Activated T-cell treated with anti-CD3 and anti-CD28 coated beads for 24 hours (primary cell): ENCODE measurements around the gene FAM3B.
"Not testable (repeated sequence)": the region's sequence is repeated elsewhere in the genome, so short reads cannot be mapped to it uniquely, and the experiment has no call there.

Experiments used
- DNase-seq: peaks from one replicate; pipeline ENCODE4 v3.0.0-alpha.2; 2020; ENCODE audit warnings: low read depth

FAM3B gene

GRCh38 chr21:41316200-41317062, at the start of gene FAM3B:
Gene FAM3B, plus strand, starts transcription at chr21:41316801. Its CDS starts 79 bp downstream, at chr21:41316880.
- DNase-seq, result no peak

GRCh38 chr21:41267346-41267745, 49.3 kb upstream of the FAM3B start:
- no peak for DNase-seq

GRCh38 chr21:41269535-41269934, 47.1 kb upstream of the FAM3B start:
- no peak for DNase-seq

- DNase-seq, result no peak
These were observed 39.4 kb upstream of the FAM3B start for GRCh38 chr21:41277196-41277595.

GRCh38 chr21:41277846-41278245, 38.8 kb upstream of the FAM3B start:
- no peak for DNase-seq

- DNase-seq, result no peak
These were observed 36.3 kb upstream of the FAM3B start for GRCh38 chr21:41280115-41280919.

GRCh38 chr21:41282412-41282811, 34.2 kb upstream of the FAM3B start:
- no peak for DNase-seq

- peak; percentile 39 for DNase-seq
These were observed 33.3 kb upstream of the FAM3B start for GRCh38 chr21:41283211-41283818.

GRCh38 chr21:41289431-41289830, 27.2 kb upstream of the FAM3B start:
- DNase-seq, result no peak

- no peak for DNase-seq
These were observed 26.3 kb upstream of the FAM3B start for GRCh38 chr21:41290106-41290799.

GRCh38 chr21:41294548-41295231, 21.9 kb upstream of the FAM3B start:
- DNase-seq, result no peak

GRCh38 chr21:41295721-41296254, 20.8 kb upstream of the FAM3B start:
- DNase-seq, result no peak

GRCh38 chr21:41302976-41303375, 13.6 kb upstream of the FAM3B start:
- DNase-seq, result no peak

- no peak for DNase-seq
These were observed 12.4 kb upstream of the FAM3B start for GRCh38 chr21:41304068-41304720.

GRCh38 chr21:41307219-41307618, 9.4 kb upstream of the FAM3B start:
- no peak for DNase-seq

GRCh38 chr21:41313285-41314164, 3.1 kb upstream of the FAM3B start:
- not testable (repeated sequence) for DNase-seq

- no peak for DNase-seq
These were observed 875 bp upstream of the FAM3B start for GRCh38 chr21:41315726-41316125.

GRCh38 chr21:41317063-41317392, 427 bp downstream of the FAM3B start:
- no peak for DNase-seq

- no peak for DNase-seq
These were observed 857 bp downstream of the FAM3B start for GRCh38 chr21:41317458-41317857.

- no peak for DNase-seq
These were observed 1.6 kb downstream of the FAM3B start for GRCh38 chr21:41318218-41318617.
